Measurements from ENCODE around the gene LIPF.
A peak's percentile ranks its signal among the peaks of the same experiment; 100 is the strongest.
"Not testable (repeated sequence)": the region's sequence is repeated elsewhere in the genome, so short reads cannot be mapped to it uniquely, and the experiment has no call there.

LIPF gene

GRCh38 chr10:88676283-88677060, 12.2 kb downstream of the LIPF start:
- no peaks in the 10 kb centered on the region for H3K27me3 ChIP-seq (replicated peaks; ENCODE audit: control insufficient read depth, insufficient read depth, low read length)
- H3K4me3 ChIP-seq (ENCODE audit: low read length) = no peak overlapping the region
- H3K4me1 ChIP-seq (ENCODE audit: control insufficient read depth, insufficient read depth, low read length) = no peaks in the 10 kb centered on the region
- no peak overlapping the region for H3K9ac ChIP-seq (ENCODE audit: low read length)
- H3K36me3 ChIP-seq (ENCODE audit: control insufficient read depth, insufficient read depth, low read length, severe bottlenecking) = no peaks in the 10 kb centered on the region
- DNase-seq (ENCODE audit: low read depth) = no peak
- H3K9me3 ChIP-seq (ENCODE audit: control insufficient read depth, low read length) = no peaks in the 10 kb centered on the region

GRCh38 chr10:88680958-88681357, 16.7 kb downstream of the LIPF start:
- Histone ChIP-seq H3K4me3 (ENCODE audit: low read length) (no peak overlapping the region), H3K9ac (ENCODE audit: low read length) (no peak overlapping the region), H3K36me3 (ENCODE audit: control insufficient read depth, insufficient read depth, low read length, severe bottlenecking) (no peaks in the 10 kb centered on the region), H3K27me3 (replicated peaks; ENCODE audit: control insufficient read depth, insufficient read depth, low read length) (no peaks in the 10 kb centered on the region), H3K4me1 (ENCODE audit: control insufficient read depth, insufficient read depth, low read length) (no peaks in the 10 kb centered on the region), H3K9me3 (ENCODE audit: control insufficient read depth, low read length) (no peaks in the 10 kb centered on the region)
- DNase-seq (ENCODE audit: low read depth) = no peak

- no peaks in the 10 kb centered on the region for H3K36me3 ChIP-seq (ENCODE audit: control insufficient read depth, insufficient read depth, low read length, severe bottlenecking)
- H3K4me3 ChIP-seq (ENCODE audit: low read length) = no peak overlapping the region
- no peak overlapping the region for H3K9ac ChIP-seq (ENCODE audit: low read length)
- no peaks in the 10 kb centered on the region for H3K27me3 ChIP-seq (replicated peaks; ENCODE audit: control insufficient read depth, insufficient read depth, low read length)
- no peaks in the 10 kb centered on the region for H3K9me3 ChIP-seq (ENCODE audit: control insufficient read depth, low read length)
- DNase-seq (ENCODE audit: low read depth) = peak; percentile 15
- no peaks in the 10 kb centered on the region for H3K4me1 ChIP-seq (ENCODE audit: control insufficient read depth, insufficient read depth, low read length)
Observed at GRCh38 chr10:88682491-88682890, 18.2 kb downstream of the LIPF start.

- H3K9ac ChIP-seq (ENCODE audit: low read length) = no peak overlapping the region
- no peaks in the 10 kb centered on the region for H3K36me3 ChIP-seq (ENCODE audit: control insufficient read depth, insufficient read depth, low read length, severe bottlenecking)
- no peaks in the 10 kb centered on the region for H3K27me3 ChIP-seq (replicated peaks; ENCODE audit: control insufficient read depth, insufficient read depth, low read length)
- H3K4me3 ChIP-seq (ENCODE audit: low read length) = no peak overlapping the region
- no peaks in the 10 kb centered on the region for H3K4me1 ChIP-seq (ENCODE audit: control insufficient read depth, insufficient read depth, low read length)
- DNase-seq (ENCODE audit: low read depth) = peak; percentile 72
- H3K9me3 ChIP-seq (ENCODE audit: control insufficient read depth, low read length) = no peaks in the 10 kb centered on the region
Observed at GRCh38 chr10:88687853-88688467, 23.7 kb downstream of the LIPF start.

- Histone ChIP-seq H3K4me1 (ENCODE audit: control insufficient read depth, insufficient read depth, low read length) (no peaks in the 10 kb centered on the region), H3K9me3 (ENCODE audit: control insufficient read depth, low read length) (no peaks in the 10 kb centered on the region), H3K36me3 (ENCODE audit: control insufficient read depth, insufficient read depth, low read length, severe bottlenecking) (no peaks in the 10 kb centered on the region), H3K4me3 (ENCODE audit: low read length) (no peak overlapping the region), H3K9ac (ENCODE audit: low read length) (no peak overlapping the region), H3K27me3 (replicated peaks; ENCODE audit: control insufficient read depth, insufficient read depth, low read length) (no peaks in the 10 kb centered on the region)
- no peak for DNase-seq (ENCODE audit: low read depth)
Observed at GRCh38 chr10:88689366-88689765, 25.1 kb downstream of the LIPF start.

- Histone ChIP-seq H3K9me3 (ENCODE audit: control insufficient read depth, low read length) (no peaks in the 10 kb centered on the region), H3K36me3 (ENCODE audit: control insufficient read depth, insufficient read depth, low read length, severe bottlenecking) (no peaks in the 10 kb centered on the region), H3K9ac (ENCODE audit: low read length) (no peak overlapping the region), H3K4me3 (ENCODE audit: low read length) (no peak overlapping the region), H3K4me1 (ENCODE audit: control insufficient read depth, insufficient read depth, low read length) (no peaks in the 10 kb centered on the region), H3K27me3 (replicated peaks; ENCODE audit: control insufficient read depth, insufficient read depth, low read length) (no peaks in the 10 kb centered on the region)
- peak; percentile 38 for DNase-seq (ENCODE audit: low read depth)
Observed at GRCh38 chr10:88693392-88694020, 29.3 kb downstream of the LIPF start.

GRCh38 chr10:88702848-88703597, 38.8 kb downstream of the LIPF start:
- H3K4me1 ChIP-seq (ENCODE audit: control insufficient read depth, insufficient read depth, low read length) = no peaks in the 10 kb centered on the region
- DNase-seq (ENCODE audit: low read depth) = no peak
- H3K9ac ChIP-seq (ENCODE audit: low read length) = no peak overlapping the region
- no peaks in the 10 kb centered on the region for H3K9me3 ChIP-seq (ENCODE audit: control insufficient read depth, low read length)
- H3K4me3 ChIP-seq (ENCODE audit: low read length) = no peak overlapping the region
- H3K36me3 ChIP-seq (ENCODE audit: control insufficient read depth, insufficient read depth, low read length, severe bottlenecking) = no peaks in the 10 kb centered on the region
- H3K27me3 ChIP-seq (replicated peaks; ENCODE audit: control insufficient read depth, insufficient read depth, low read length) = no peaks in the 10 kb centered on the region

- no peaks in the 10 kb centered on the region for H3K9me3 ChIP-seq (ENCODE audit: control insufficient read depth, low read length)
- no peak within 1 kb of the TSS for H3K9ac ChIP-seq (ENCODE audit: low read length)
- H3K36me3 ChIP-seq (ENCODE audit: control insufficient read depth, insufficient read depth, low read length, severe bottlenecking) = no peaks in the 10 kb centered on the region
- DNase-seq (ENCODE audit: low read depth) = no peak
- H3K4me1 ChIP-seq (ENCODE audit: control insufficient read depth, insufficient read depth, low read length) = no peaks in the 10 kb centered on the region
- H3K27me3 ChIP-seq (replicated peaks; ENCODE audit: control insufficient read depth, insufficient read depth, low read length) = no peaks in the 10 kb centered on the region
- H3K4me3 ChIP-seq (ENCODE audit: low read length) = no peak within 1 kb of the TSS
Observed at GRCh38 chr10:88705958-88706357, 41.7 kb downstream of the LIPF start, which contains the start of gene LIPK. LIPK (plus strand) TSS chr10:88706249; CDS start chr10:88724544, 18,295 bp downstream.

GRCh38 chr10:88707429-88708155, 43.4 kb downstream of the LIPF start:
- Histone ChIP-seq H3K9ac (ENCODE audit: low read length) (no peak overlapping the region), H3K9me3 (ENCODE audit: control insufficient read depth, low read length) (no peaks in the 10 kb centered on the region), H3K4me3 (ENCODE audit: low read length) (no peak overlapping the region), H3K36me3 (ENCODE audit: control insufficient read depth, insufficient read depth, low read length, severe bottlenecking) (no peaks in the 10 kb centered on the region), H3K4me1 (ENCODE audit: control insufficient read depth, insufficient read depth, low read length) (no peaks in the 10 kb centered on the region), H3K27me3 (replicated peaks; ENCODE audit: control insufficient read depth, insufficient read depth, low read length) (no peaks in the 10 kb centered on the region)
- DNase-seq (ENCODE audit: low read depth) = peak; percentile 41

- H3K36me3 ChIP-seq (ENCODE audit: control insufficient read depth, insufficient read depth, low read length, severe bottlenecking); H3K4me3 ChIP-seq (ENCODE audit: low read length); H3K27me3 ChIP-seq (replicated peaks; ENCODE audit: control insufficient read depth, insufficient read depth, low read length); H3K4me1 ChIP-seq (ENCODE audit: control insufficient read depth, insufficient read depth, low read length); DNase-seq (ENCODE audit: low read depth); H3K9ac ChIP-seq (ENCODE audit: low read length); H3K9me3 ChIP-seq (ENCODE audit: control insufficient read depth, low read length): not testable (repeated sequence)
Observed at GRCh38 chr10:88709361-88709760, 45.1 kb downstream of the LIPF start.
